Pancreas (tissue), 10 donors: ENCODE data around the gene MRC1. TPM values are rescaled to one million over a fixed set of nuclear protein-coding genes. Genes with fewer than 3 reads are reported as not detected.

Experiments used
- ATAC-seq, 4 donors: fragments of 200-7000 bp; cut with Tn5 transposase; one replicate each; pipeline versions ENCODE4 v1.8.0 to v1.9.1; 2020; ENCODE audit warnings: mild to moderate bottlenecking in 4 of 4, moderate library complexity in 4 of 4
- DNase-seq, 6 donors: peaks; one replicate each; pipeline ENCODE4 v3.0.0-alpha.2; 2020
- FAIRE-seq: peaks from 2 replicates; lab custom pipeline; 2012; peaks lifted over from hg19 to GRCh38; lab: Jason Lieb, UNC
- H3K27ac ChIP-seq, 4 donors: fragments of 200-600 bp; sonication (generic); 1 replicate in 3 of 4; 2 replicates in 1 of 4; pipeline versions ENCODE4 v1.5.0 to v1.8.0; 2020
- H3K27me3 ChIP-seq, 4 donors: fragments of 200-600 bp; one replicate each; pipeline ENCODE4 v1.8.0; 2021
- H3K36me3 ChIP-seq, 3 donors: fragments of 200-600 bp; sonication (generic) in 1 of 3; one replicate each; pipeline versions ENCODE4 v1.5.0 to v1.8.0; 2020 to 2021
- H3K4me1 ChIP-seq, 3 donors: fragments of 200-600 bp; one replicate each; pipeline ENCODE4 v1.8.0; 2021
- H3K4me3 ChIP-seq, 4 donors: fragments of 200-600 bp; sonication (generic) in 2 of 4; one replicate each; pipeline versions ENCODE4 v1.5.0 to v1.8.0; 2020 to 2021
- H3K9me3 ChIP-seq, 4 donors: fragments of 200-600 bp; one replicate each; pipeline ENCODE4 v1.8.0; 2021
- CTCF ChIP-seq, 4 donors: fragments of 200-600 bp; sonication (generic) in 3 of 4; IDR thresholded peaks; one replicate each; pipeline versions ENCODE4 v1.5.0 to v1.8.0; 2021; ENCODE audit warnings: antibody characterized with exemption in 4 of 4
- WGBS, 2 donors: extraction: QIAGEN DNeasy Blood & Tissue Kit; methylation state at CpG; one replicate each; pipeline ENCODE4 v1.1.7; 2013; 5-methylcytosine and 5-hydroxymethylcytosine counted together
- intact Hi-C, 3 donors: fragments of 100-400 bp; cut with DNase I; formaldehyde crosslinking; loops; one replicate each; pipeline versions ENCODE4 v1.11.1 to v1.14.2; 2022
- microRNA-seq, 2 donors: library from miRNA; unstranded; fragments of <30 nt; microRNA quantifications; one replicate each; pipeline versions ENCODE4 to v1.1.0, GENCODE V29; 2019 to 2020
- polyA plus RNA-seq, 2 donors: library from polyadenylated mRNA; stranded (reverse); fragments of 200-250 nt; gene quantifications; one replicate each; pipeline ENCODE4 v1.2.3, GENCODE V29; 2013
- total RNA-seq, 6 donors: library from RNA; stranded (reverse); fragmentation: NEBNext Ultra II Directional in 4 of 6; extraction: Animal tissue kit (Norgen Biotek cat#: 25700) in 4 of 6; gene quantifications; one replicate each; pipeline versions ENCODE4 v1.2.1 to v1.2.4, GENCODE V29; 2021 to 2023
- donor health status: healthy with polysubstance abuse.
- donor health status: DM: no; HTN: no; CAD: no; lungs with moderate emphysema.
- donor health status: DM: no; HTN: no; CAD: no.
- donor health status: control.
- donor health status: control.
- donor health status: Bipolar disorder and iron deficiency.
- donor health status: DM: yes; HTN: yes; CAD: no.
- donor health status: DM: no; HTN: no; CAD: no.
- donor health status: DM: no; HTN: no; CAD: no.
- donor health status: DM: yes; HTN: yes; CAD: no.

The MRC1 gene
- total and polyA plus RNA-seq, 8 donors, result 1.2 to 23.6 (median 3.1) TPM

- Histone ChIP-seq H3K9me3 (no peaks in the 10 kb centered on the region), H3K36me3 (no peaks in the 10 kb centered on the region), H3K27ac (no peak overlapping the region), H3K27me3 (no peaks in the 10 kb centered on the region), H3K4me1 (no peaks in the 10 kb centered on the region), H3K4me3 (no peak overlapping the region)
- FAIRE-seq (no peak), DNase-seq (no peak), ATAC-seq (no peak)
- TF ChIP-seq CTCF (IDR thresholded peaks at IDR 0.05), result no peak
- 86 to 94% methylated on average over 2 of the region's 2 CpGs for WGBS, 2 donors
- intact Hi-C loops, result no loop called here
Observed at GRCh38 chr10:17954861-17955260, 145.7 kb downstream of the MRC1 start.

- H3K27ac ChIP-seq, result peak overlapping the region in 1 of 4 donors; percentile 19
- DNase-seq, result no peak
- WGBS, 2 donors, result 77 to 88% methylated on average over 7 of the region's 7 CpGs
- FAIRE-seq, result no peak
- H3K4me3 ChIP-seq, result no peak overlapping the region
- intact Hi-C loops, result no loop called here
- no peaks in the 10 kb centered on the region for H3K27me3 ChIP-seq
- ATAC-seq, result no peak
- no peaks in the 10 kb centered on the region for H3K9me3 ChIP-seq
- no peaks in the 10 kb centered on the region for H3K4me1 ChIP-seq
- no peaks in the 10 kb centered on the region for H3K36me3 ChIP-seq
- TF ChIP-seq CTCF (IDR thresholded peaks at IDR 0.05), result no peak
Observed at GRCh38 chr10:17958049-17958448, 148.9 kb downstream of the MRC1 start.

- no peak overlapping the region for H3K27ac ChIP-seq
- no peaks in the 10 kb centered on the region for H3K36me3 ChIP-seq
- H3K4me1 ChIP-seq, result no peaks in the 10 kb centered on the region
- 46 to 64% methylated on average over 2 of the region's 2 CpGs for WGBS, 2 donors
- H3K9me3 ChIP-seq, result no peaks in the 10 kb centered on the region
- DNase-seq (no peak), ATAC-seq (no peak), FAIRE-seq (no peak)
- H3K27me3 ChIP-seq, result no peaks in the 10 kb centered on the region
- H3K4me3 ChIP-seq, result no peak overlapping the region
- no peak for TF ChIP-seq CTCF (IDR thresholded peaks at IDR 0.05)
- intact Hi-C loops, result no loop called here
Observed at GRCh38 chr10:17959870-17960269, 150.7 kb downstream of the MRC1 start.

Small RNA genes within 50 kb of the gene (microRNA-seq; reads per million reads assigned to microRNA genes)
- 5.8 to 11.2 reads per million in 2 donors for gene MIR511

Other genes with a start within 250 kb of the MRC1 start
- 1 to 10 TPM in 4 of 6 donors, under 1 TPM in 2; 0.46 to 8.2 (median 2.8) TPM for gene HACD1, start 192.0 kb upstream of the MRC1 start, total RNA-seq
- gene HACD1, start 192.0 kb upstream of the MRC1 start, polyA plus RNA-seq, result 1 to 10 TPM; 3.7 to 6.0 TPM
- 10 to 100 TPM in 4 of 6 donors, 1 to 10 TPM in 2; 8.4 to 15.4 (median 12.2) TPM for gene STAM, start 165.2 kb upstream of the MRC1 start, total RNA-seq
- gene STAM, start 165.2 kb upstream of the MRC1 start, polyA plus RNA-seq, result 1 to 10 TPM; 5.4 to 7.7 TPM
- under 1 TPM; 0.22 to 0.95 (median 0.49) TPM for gene TMEM236, start 57.1 kb upstream of the MRC1 start, total RNA-seq
- gene TMEM236, start 57.1 kb upstream of the MRC1 start, polyA plus RNA-seq, result 1 to 10 TPM in 1 of 2 donors, under 1 TPM in 1; 0.49 to 1.4 TPM
- not detected for gene SLC39A12, start 142.6 kb downstream of the MRC1 start, total RNA-seq
- gene SLC39A12, start 142.6 kb downstream of the MRC1 start, polyA plus RNA-seq, result under 1 TPM in 1 of 2 donors, not detected in 1; 0.05 TPM